SK-N-MC (cell line): ENCODE results near the gene PCGF6.

Experiments
- FOXP2 ChIP-seq: optimal IDR thresholded peaks from 2 replicates; pipeline ENCODE3; 2011; ENCODE audit warnings: mild to moderate bottlenecking, moderate library complexity; ENCODE audit not compliant: insufficient read depth; ENCODE audit errors: extremely low read length, control extremely low read depth
- POLR2AphosphoS5 ChIP-seq: IDR thresholded peaks from 2 replicates; pipeline ENCODE4 v1.6.1; 2012; ENCODE audit warnings: mild to moderate bottlenecking, low read depth, low read length, borderline replicate concordance

DNA sequence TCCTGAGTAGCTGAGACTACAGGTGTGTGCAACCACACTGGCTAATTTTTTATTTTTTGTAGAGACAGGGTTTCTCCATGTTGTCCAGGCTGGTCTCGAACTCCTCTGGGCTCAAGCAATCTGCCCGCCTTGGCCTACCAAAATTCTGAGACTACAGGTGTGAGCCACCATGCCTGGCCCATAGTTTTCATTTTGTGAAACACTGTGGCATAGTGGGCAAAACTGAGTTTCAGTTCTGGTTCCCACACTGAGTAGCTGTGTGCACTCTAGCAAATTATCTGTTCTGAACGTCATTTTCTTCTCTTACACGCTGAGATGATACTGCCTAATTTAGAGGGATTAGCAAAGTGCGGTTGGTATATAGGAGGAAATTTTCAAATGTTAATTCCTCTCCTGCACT lies 31.8 kb upstream of the PCGF6 start:
- TF ChIP-seq POLR2AphosphoS5 = no peak
- TF ChIP-seq FOXP2 = no peak
